Activated naive CD8-positive, alpha-beta T cell treated with anti-CD3 and anti-CD28 coated beads, Interleukin-2, amount 10 ng/mL, durations not matched to agents 7 days and 5 days (primary cell): ENCODE results near the gene TSEN34. TPM values are rescaled to one million over a fixed set of nuclear protein-coding genes. Genes with fewer than 3 reads are reported as not detected.
"Not testable (repeated sequence)": the region's sequence is repeated elsewhere in the genome, so short reads cannot be mapped to it uniquely, and the experiment has no call there.

ENCODE experiments used
- ATAC-seq: fragments of 150-1000 bp; cut with Tn5 transposase; one replicate; pipeline ENCODE4 v1.10.0; 2021; ENCODE audit warnings: low read depth, moderate library complexity
- POLR2A ChIA-PET: fragments of 350-600 bp; sonication (Branson Sonifier 250); formaldehyde crosslinking; loops from one replicate; lab custom pipeline; 2021; ENCODE audit warnings: antibody characterized with exemption; lab: Charles Lee
- DNase-seq: peaks from one replicate; pipeline ENCODE4 v3.0.0; 2021
- H3K27ac Mint-ChIP-seq: one replicate; pipeline ENCODE4 v1.8.0; 2022; ENCODE audit warnings: mild to moderate bottlenecking, mixed read lengths
- H3K27me3 Mint-ChIP-seq: one replicate; pipeline ENCODE4 v1.8.0; 2022; ENCODE audit warnings: mild to moderate bottlenecking, moderate library complexity, mixed read lengths
- H3K36me3 Mint-ChIP-seq: one replicate; pipeline ENCODE4 v1.8.0; 2021; ENCODE audit warnings: mild to moderate bottlenecking, mixed read lengths
- H3K4me1 Mint-ChIP-seq: one replicate; pipeline ENCODE4 v1.8.0; 2021; ENCODE audit warnings: mixed read lengths
- H3K4me3 Mint-ChIP-seq: one replicate; pipeline ENCODE4 v1.8.0; 2022; ENCODE audit warnings: mild to moderate bottlenecking, moderate library complexity, mixed read lengths
- H3K9me3 Mint-ChIP-seq: one replicate; pipeline ENCODE4 v1.8.0; 2021; ENCODE audit warnings: mixed read lengths
- total RNA-seq, 2 experiments: library from RNA; stranded (reverse); gene quantifications; one replicate each; pipeline ENCODE4 v1.2.3, GENCODE V29; 2021

Gene TSEN34
- total RNA-seq, 2 experiments from 2014 or later = 16.3 to 17.4 TPM

DNA sequence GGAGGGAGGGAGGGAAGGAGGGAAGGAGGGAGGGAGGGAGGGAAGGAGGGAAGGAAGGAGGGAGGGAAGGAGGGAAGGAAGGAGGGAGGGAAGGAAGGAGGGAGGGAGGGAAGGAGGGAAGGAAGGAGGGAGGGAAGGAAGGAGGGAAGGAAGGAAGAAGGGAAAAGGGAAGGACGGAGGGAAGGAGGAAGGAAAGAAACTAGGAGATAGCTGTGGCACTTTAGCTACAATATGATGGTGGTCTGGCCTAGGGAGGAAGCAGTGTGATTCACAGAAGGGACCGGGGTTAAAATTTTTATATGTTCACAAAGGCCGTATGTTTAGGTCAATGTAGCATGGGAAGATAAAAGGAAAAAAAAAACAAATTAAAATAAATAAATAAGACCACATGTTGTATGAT is 9.2 kb upstream of the TSEN34 start:
- ATAC-seq, H3K27me3 Mint-ChIP-seq, DNase-seq, POLR2A ChIA-PET, H3K4me1 Mint-ChIP-seq, H3K27ac Mint-ChIP-seq, H3K4me3 Mint-ChIP-seq, H3K9me3 Mint-ChIP-seq: not testable (repeated sequence)
- peaks cover 11% of the 10 kb centered on the region for H3K36me3 Mint-ChIP-seq

DNA sequence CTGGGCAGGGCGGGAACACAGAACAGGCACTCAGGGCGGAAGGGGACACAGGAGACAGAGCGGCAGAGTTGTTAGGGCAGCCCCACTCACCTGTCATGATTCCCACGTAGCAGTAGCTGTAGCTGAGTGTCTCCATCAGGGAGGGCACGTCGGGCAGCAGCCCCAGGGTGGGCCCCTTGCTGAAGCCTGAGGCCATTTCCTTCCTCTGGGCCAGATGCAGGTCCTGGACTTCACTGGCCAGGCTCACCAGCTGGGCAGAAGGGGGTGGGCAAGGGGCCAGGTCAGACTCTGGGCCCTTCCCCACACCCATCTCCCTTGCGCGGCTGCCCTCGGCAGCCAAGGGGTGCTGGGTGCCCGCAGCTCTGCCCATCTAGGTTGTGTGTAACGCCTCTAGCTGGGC is 7.7 kb upstream of the TSEN34 start:
- peaks cover 8% of the 10 kb centered on the region for H3K36me3 Mint-ChIP-seq
- H3K4me3 Mint-ChIP-seq = no peak overlapping the region
- no peak overlapping the region for H3K27ac Mint-ChIP-seq
- POLR2A ChIA-PET = interaction anchor here (1.0 kb wide), 1 partner anchor 18 kb away, joined by 3 read pairs; the partner anchor contains the start of gene RPS9
- no peaks in the 10 kb centered on the region for H3K27me3 Mint-ChIP-seq
- DNase-seq (no peak), ATAC-seq (no peak)
- peaks cover 15% of the 10 kb centered on the region for H3K4me1 Mint-ChIP-seq
- H3K9me3 Mint-ChIP-seq = no peaks in the 10 kb centered on the region

DNA sequence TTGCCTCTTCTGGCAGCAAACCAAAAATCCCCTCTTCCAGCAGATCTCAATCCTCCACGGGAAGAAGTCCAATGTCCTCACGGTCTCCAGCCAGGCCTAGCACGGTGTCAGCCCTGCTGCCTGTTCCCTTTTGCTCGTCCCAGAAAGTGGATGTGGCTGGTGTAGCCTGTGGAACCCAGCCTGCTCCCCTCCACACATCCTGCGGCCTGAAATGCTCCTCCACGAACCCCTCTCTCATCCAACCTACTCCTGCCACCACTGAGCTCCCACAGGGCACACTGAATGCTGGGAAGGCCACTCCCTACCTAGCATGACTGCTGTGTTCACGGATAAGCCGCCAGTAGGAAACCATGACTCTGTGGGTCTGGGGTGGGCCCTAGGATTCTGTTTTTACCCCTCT is 4.8 kb upstream of the TSEN34 start:
- Mint-ChIP-seq H3K9me3 (no peaks in the 10 kb centered on the region), H3K4me1 (peaks cover 15% of the 10 kb centered on the region), H3K4me3 (no peak overlapping the region), H3K36me3 (peaks cover 8% of the 10 kb centered on the region), H3K27me3 (no peaks in the 10 kb centered on the region), H3K27ac (no peak overlapping the region)
- DNase-seq (no peak), ATAC-seq (no peak)
- POLR2A ChIA-PET = interaction anchor here (6.7 kb wide), 1 partner anchor 14 kb away, joined by 106 read pairs; the partner anchor contains the start of gene RPS9

DNA sequence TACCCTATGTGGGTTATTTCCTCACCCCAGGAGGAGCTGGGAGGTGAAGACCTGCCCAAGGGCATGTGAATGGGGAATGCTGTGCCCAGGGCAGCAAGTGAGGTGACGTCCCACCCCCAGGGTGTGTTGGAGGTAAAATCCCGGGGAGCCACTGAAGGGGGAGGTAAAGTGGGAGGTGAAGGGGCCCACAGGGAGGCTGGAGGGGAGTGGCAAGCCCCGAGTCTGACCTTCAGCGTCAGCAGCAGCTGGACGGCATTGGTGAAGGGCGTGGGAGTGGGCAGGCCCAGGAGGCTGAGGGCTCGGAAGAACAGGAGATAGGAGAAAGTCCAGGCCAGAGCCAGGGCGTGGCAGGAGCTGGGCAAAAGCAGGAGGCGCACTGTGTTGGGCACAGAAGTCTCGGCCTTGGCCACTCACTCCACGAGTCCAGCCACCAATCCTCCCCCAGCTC is 4.2 kb upstream of the TSEN34 start:
- Mint-ChIP-seq H3K27me3 (no peaks in the 10 kb centered on the region), H3K36me3 (peaks cover 8% of the 10 kb centered on the region), H3K27ac (peak overlapping the region; percentile 76), H3K9me3 (no peaks in the 10 kb centered on the region), H3K4me1 (peaks cover 18% of the 10 kb centered on the region), H3K4me3 (peak overlapping the region; percentile 93)
- POLR2A ChIA-PET = interaction anchor here (1.9 to 6.7 kb wide), 2 partner anchors 13 to 18 kb away, joined by 4 to 106 read pairs; partner anchors contain the start of gene RPS9
- ATAC-seq (no peak), DNase-seq (no peak)

DNA sequence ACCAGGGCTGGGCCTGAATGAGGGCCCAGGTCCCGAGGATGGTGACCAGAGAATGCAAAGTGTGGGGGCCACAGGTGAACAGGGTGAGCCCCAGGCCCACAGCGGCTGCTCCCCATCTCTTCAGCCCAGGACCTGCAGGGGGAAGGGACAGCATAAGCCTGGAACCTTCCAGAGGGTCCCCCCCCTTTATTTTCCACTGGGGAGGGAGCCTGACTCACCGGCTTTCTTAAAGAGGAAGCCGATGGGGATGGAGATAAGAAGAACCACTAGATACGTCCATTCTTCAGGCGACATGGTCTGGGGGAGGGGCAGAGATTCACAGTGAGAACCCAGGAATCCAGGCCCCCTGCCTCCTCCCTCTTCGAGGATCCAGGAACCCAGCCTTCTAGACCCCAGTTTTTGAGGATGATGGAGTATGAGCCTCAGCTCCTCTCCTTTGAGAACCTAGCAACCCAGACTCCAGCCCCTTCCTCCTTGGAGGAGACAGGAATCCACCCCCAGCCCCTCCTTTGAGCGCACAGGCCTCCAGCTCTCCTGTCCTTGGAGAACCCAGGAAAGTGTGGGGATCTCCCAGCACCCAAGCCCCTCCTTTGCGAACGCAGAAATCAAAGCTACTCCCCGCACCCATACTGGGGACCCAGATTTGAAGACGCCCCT is 2.8 kb upstream of the TSEN34 start:
- H3K4me1 Mint-ChIP-seq = peaks cover 25% of the 10 kb centered on the region
- ATAC-seq (no peak), DNase-seq (no peak)
- H3K27ac Mint-ChIP-seq = peak overlapping the region; percentile 81
- H3K36me3 Mint-ChIP-seq = peaks cover 11% of the 10 kb centered on the region
- no peaks in the 10 kb centered on the region for H3K27me3 Mint-ChIP-seq
- H3K9me3 Mint-ChIP-seq = no peaks in the 10 kb centered on the region
- POLR2A ChIA-PET = interaction anchor here (0.8 to 6.7 kb wide), 10 partner anchors 12 to 260 kb away, joined by 3 to 106 read pairs (median 6); partner anchors contain the start of genes LENG1, LENG8, RPS9 and TFPT
- H3K4me3 Mint-ChIP-seq = peak overlapping the region; percentile 93

DNA sequence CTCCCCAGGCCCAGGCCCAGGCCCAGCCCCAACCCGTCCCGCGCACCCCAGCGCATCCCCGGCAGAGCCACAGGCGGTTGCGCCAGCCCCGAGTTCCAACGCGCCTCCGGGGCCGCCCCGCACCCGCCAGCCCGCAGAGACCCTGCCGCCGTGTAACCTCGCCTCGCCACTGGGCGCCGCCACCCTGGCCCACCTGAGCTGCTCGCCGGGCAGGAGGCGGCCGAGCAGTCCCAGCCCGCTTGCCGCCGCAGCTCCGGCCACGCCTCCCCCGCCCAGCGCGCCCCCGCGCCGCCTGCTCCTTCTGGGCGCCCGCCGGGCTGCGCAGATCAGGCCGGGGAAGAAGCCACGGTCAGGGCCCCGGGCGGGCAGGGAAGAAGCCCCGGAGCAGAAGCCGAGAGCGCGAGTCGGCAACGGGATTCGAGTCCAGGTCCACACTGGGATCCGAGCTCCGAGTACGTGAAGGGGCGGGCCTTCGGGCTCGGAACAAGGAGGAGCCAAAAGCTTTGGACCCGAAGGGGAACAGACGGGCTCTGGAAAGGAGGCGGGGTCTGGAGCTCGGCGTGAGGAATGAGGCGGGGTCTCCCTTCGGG is 1.9 kb upstream of the TSEN34 start, which contains the start of gene MBOAT7:
Gene MBOAT7, minus strand, starts transcription at position 436 of the 590 bp plus-strand sequence. CDS start 1,072 bp downstream, outside the sequence.
- H3K9me3 Mint-ChIP-seq = no peaks in the 10 kb centered on the region
- H3K27ac Mint-ChIP-seq = peak within 1 kb of the TSS; percentile 97
- POLR2A ChIA-PET = interaction anchor here (0.6 to 6.7 kb wide), 17 partner anchors 11 to 1465 kb away, joined by 3 to 106 read pairs (median 5); partner anchors contain the start of genes CNOT3, LENG1, LENG8 and RPS9
- peak; percentile 5 for ATAC-seq
- H3K4me3 Mint-ChIP-seq = peak within 1 kb of the TSS; percentile 93
- peaks cover 10% of the 10 kb centered on the region for H3K36me3 Mint-ChIP-seq
- H3K4me1 Mint-ChIP-seq = peaks cover 22% of the 10 kb centered on the region
- no peaks in the 10 kb centered on the region for H3K27me3 Mint-ChIP-seq
- no peak for DNase-seq

DNA sequence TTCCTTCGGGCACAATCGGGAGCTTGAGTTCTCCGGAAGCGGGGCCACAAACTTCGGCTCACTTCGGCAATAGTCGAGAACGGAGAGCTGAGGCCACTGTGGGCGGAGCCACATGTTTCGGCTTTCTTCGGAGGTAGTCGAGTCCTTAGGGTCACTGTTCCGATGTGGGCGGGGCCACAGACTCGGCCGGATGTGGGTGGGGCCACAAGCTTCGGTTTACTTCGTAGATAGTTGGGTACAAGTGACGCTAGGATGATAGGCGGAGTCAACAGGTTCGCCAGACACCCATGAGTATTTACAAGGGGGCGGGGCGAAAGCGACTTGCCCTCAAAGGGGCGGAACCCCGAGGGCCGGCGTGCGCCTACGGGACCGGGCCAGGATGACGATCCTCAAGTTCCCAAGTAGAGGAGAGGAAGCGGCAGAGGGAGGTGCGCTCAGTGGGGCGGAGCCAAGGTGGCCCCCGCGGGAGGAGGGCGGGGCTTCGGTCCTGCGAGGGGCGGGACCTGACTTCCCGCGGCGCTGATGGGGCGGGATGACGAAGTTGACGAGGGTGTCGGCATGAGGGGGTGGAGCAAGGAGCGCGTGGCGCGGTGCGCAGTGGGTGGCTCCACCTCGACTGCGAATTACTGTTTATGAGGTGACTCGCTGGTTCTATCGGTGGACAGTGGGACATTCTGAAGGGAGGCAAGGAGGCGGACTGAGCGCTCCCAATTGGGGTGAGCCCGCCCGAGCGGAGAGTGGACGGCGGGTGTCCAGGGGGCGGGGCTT is 1.2 kb upstream of the TSEN34 start:
- DNase-seq (peak; percentile 100), ATAC-seq (peak; percentile 64)
- peaks cover 10% of the 10 kb centered on the region for H3K36me3 Mint-ChIP-seq
- peaks cover 22% of the 10 kb centered on the region for H3K4me1 Mint-ChIP-seq
- POLR2A ChIA-PET = interaction anchor here (0.6 to 6.7 kb wide), 21 partner anchors 10 to 1465 kb away, joined by 3 to 106 read pairs (median 5); partner anchors contain the start of genes CNOT3, LENG1, LENG8 and PRPF31
- peak overlapping the region; percentile 97 for H3K27ac Mint-ChIP-seq
- peak overlapping the region; percentile 93 for H3K4me3 Mint-ChIP-seq
- no peaks in the 10 kb centered on the region for H3K27me3 Mint-ChIP-seq
- no peaks in the 10 kb centered on the region for H3K9me3 Mint-ChIP-seq

DNA sequence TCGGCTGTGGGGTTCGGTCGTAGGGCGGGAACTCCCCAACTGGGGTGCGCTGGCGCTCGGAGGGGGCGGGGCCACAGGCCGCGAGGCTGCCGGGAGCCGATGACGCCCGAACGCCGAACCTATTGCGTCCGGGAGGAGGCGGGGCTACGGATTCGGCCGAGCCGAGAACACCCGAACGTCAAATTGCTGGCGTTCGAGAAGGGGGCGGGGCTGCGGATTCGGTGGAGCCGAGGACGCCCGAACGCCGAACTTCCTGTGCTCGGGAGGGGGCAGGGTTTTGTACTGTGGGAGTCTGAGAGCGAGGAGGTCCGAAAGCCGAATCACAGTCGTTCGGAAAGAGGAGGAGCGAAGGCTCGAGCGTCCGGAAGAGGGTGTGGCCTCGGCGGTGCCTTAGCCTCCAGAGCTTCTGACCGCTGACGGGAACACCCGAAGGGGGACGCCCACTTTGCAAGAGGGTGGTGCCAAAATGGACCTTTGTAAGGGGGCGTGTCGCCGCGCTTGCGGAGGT is 551 bp upstream of the TSEN34 start:
- Mint-ChIP-seq H3K4me3 (peak overlapping the region; percentile 93), H3K27ac (peak overlapping the region; percentile 97), H3K36me3 (peaks cover 13% of the 10 kb centered on the region), H3K27me3 (no peaks in the 10 kb centered on the region), H3K4me1 (peaks cover 22% of the 10 kb centered on the region), H3K9me3 (no peaks in the 10 kb centered on the region)
- POLR2A ChIA-PET = interaction anchor here (0.6 to 6.7 kb wide), 8 partner anchors 10 to 1090 kb away, joined by 3 to 106 read pairs (median 4); partner anchors contain the start of genes CNOT3, LENG1, PRPF31 and RPS9
- DNase-seq (peak; percentile 100), ATAC-seq (peak; percentile 58)

DNA sequence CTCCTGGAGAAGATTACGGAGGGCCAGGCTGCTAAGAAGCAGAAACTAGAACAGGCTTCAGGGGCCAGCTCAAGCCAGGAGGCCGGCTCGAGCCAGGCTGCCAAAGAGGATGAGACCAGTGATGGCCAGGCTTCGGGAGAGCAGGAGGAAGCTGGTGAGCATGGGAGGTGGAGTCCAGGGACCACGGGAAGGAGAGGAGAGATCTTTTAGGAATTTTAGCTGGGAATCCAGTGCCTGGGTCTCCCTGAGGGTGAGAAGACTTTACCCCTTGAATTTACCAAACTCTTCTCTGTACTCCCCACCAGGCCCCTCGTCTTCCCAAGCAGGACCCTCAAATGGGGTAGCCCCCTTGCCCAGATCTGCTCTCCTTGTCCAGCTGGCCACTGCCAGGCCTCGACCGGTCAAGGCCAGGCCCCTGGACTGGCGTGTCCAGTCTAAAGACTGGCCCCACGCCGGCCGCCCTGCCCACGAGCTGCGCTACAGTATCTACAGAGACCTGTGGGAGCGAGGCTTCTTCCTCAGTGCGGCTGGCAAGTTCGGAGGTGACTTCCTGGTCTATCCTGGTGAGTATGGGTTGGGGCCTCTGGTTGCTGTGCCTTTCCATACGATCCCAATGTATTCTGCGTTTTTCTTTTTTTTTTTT is 824 bp downstream of the TSEN34 start:
- Mint-ChIP-seq H3K4me3 (peak overlapping the region; percentile 93), H3K27me3 (no peaks in the 10 kb centered on the region), H3K27ac (peak overlapping the region; percentile 81), H3K36me3 (peaks cover 9% of the 10 kb centered on the region), H3K4me1 (peaks cover 22% of the 10 kb centered on the region), H3K9me3 (no peaks in the 10 kb centered on the region)
- POLR2A ChIA-PET = interaction anchor here (1.0 to 6.7 kb wide), 6 partner anchors 8 to 1089 kb away, joined by 3 to 106 read pairs (median 10); partner anchors contain the start of genes LENG1, PRPF31, RPS9 and TFPT
- DNase-seq = no peak
- no peak for ATAC-seq

DNA sequence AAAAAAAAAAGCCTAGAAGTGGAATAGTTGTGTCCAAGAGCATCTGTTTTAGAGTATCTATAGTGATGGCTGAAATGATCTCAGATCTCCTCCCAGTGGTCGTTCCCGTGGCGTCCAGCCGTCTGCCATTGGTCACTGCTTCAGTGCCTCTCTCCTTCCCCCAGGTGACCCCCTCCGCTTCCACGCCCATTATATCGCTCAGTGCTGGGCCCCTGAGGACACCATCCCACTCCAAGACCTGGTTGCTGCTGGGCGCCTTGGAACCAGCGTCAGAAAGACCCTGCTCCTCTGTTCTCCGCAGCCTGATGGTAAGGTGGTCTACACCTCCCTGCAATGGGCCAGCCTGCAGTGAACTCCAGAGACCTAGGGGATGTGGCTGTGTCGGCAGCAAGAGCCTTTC is 1.9 kb downstream of the TSEN34 start:
- H3K27me3 Mint-ChIP-seq = no peaks in the 10 kb centered on the region
- H3K36me3 Mint-ChIP-seq = peaks cover 9% of the 10 kb centered on the region
- POLR2A ChIA-PET = interaction anchor here (1.8 to 6.7 kb wide), 4 partner anchors 7 to 78 kb away, joined by 7 to 106 read pairs (median 13); partner anchors contain the start of genes PRPF31, RPS9 and TFPT
- DNase-seq (no peak), ATAC-seq (no peak)
- H3K4me1 Mint-ChIP-seq = peaks cover 14% of the 10 kb centered on the region
- H3K9me3 Mint-ChIP-seq = no peaks in the 10 kb centered on the region
- peak overlapping the region; percentile 18 for H3K4me3 Mint-ChIP-seq
- no peak overlapping the region for H3K27ac Mint-ChIP-seq

DNA sequence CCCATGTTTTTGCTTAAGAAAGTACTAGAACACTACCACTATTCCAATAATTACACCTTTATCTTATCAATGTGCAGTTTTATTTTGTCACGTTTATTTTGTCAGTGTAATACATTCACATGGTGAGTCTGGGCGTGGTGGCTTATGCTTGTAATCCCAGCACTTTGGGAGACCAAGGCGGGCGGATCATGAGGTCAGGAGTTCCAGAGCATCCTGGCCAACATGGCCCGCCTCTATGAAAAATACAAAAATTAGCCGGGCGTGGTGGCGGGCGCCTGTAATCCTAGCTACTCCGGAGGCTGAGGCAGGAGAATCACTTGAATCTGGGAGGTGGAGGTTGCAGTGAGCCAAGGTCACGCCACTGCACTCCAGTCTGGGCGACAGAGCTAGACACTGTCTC is 3.4 kb downstream of the TSEN34 start:
- H3K9me3 Mint-ChIP-seq, H3K27ac Mint-ChIP-seq, H3K27me3 Mint-ChIP-seq, H3K36me3 Mint-ChIP-seq, DNase-seq, ATAC-seq, POLR2A ChIA-PET, H3K4me3 Mint-ChIP-seq: not testable (repeated sequence)
- H3K4me1 Mint-ChIP-seq = peaks cover 14% of the 10 kb centered on the region

DNA sequence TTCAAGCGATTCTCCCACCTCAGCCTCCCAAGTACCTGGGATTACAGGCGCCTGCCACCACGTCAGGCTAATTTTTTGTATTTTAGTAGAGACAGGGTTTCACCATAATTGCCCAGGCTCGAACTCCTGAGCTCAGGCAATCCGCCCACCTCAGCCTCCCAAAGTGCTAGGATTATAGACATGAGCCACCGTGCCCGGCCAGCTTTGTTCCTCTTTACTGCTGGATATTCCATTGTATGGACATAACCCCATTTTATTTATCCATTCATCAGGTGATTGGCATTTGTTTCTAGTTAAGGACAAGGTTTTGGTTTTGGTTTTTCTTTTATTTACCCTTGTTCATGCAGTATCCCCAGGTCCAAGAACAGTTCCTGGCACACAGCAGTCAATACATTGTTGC is 5.4 kb downstream of the TSEN34 start:
- ATAC-seq = no peak
- Mint-ChIP-seq H3K4me3 (no peak overlapping the region), H3K9me3 (no peaks in the 10 kb centered on the region), H3K27ac (no peak overlapping the region), H3K36me3 (peaks cover 13% of the 10 kb centered on the region), H3K4me1 (peaks cover 17% of the 10 kb centered on the region), H3K27me3 (no peaks in the 10 kb centered on the region)
- POLR2A ChIA-PET = no interaction called here
- no peak for DNase-seq
